ENCODE results near the gene MACROD2. TPM values are rescaled to one million over a fixed set of nuclear protein-coding genes. Genes with fewer than 3 reads are reported as not detected.

MACROD2 gene
- total RNA-seq, 4 donors from 2014 or later: 4.0 to 14.1 (median 10.4) TPM

GRCh38 chr20:14573676-14574075, 578.4 kb downstream of the MACROD2 start:
- Histone ChIP-seq H3K4me1 (peaks cover 0 to 7% (median 0%) of the 10 kb centered on the region in 4 donors), H3K4me3 (no peak overlapping the region), H3K27ac (no peak overlapping the region), H3K9me3 (no peaks in the 10 kb centered on the region), H3K27me3 (no peaks in the 10 kb centered on the region), H3K36me3 (no peaks in the 10 kb centered on the region)
- TF ChIP-seq CTCF (IDR thresholded peaks at IDR 0.05) (no peak), POLR2A (IDR thresholded peaks at IDR 0.05) (no peak), EP300 (IDR thresholded peaks at IDR 0.05) (no peak)
- WGBS, 2 donors: 84 to 91% methylated on average over 3 of the region's 3 CpGs
- DNase-seq (ENCODE audit: low spot score in 2 of 2): no peak

GRCh38 chr20:14576196-14576877, 581.0 kb downstream of the MACROD2 start:
- Histone ChIP-seq H3K4me1 (no peaks in the 10 kb centered on the region), H3K36me3 (no peaks in the 10 kb centered on the region), H3K9me3 (no peaks in the 10 kb centered on the region), H3K4me3 (no peak overlapping the region), H3K27me3 (no peaks in the 10 kb centered on the region), H3K27ac (no peak overlapping the region)
- 47 to 55% methylated on average over 3 of the region's 3 CpGs for WGBS, 2 donors
- DNase-seq (ENCODE audit: low spot score in 2 of 2): no peak
- no peak for TF ChIP-seq CTCF (IDR thresholded peaks at IDR 0.05)
- no peak for TF ChIP-seq POLR2A (IDR thresholded peaks at IDR 0.05)

- no peak overlapping the region for H3K27ac ChIP-seq
- no peaks in the 10 kb centered on the region for H3K4me1 ChIP-seq
- no peaks in the 10 kb centered on the region for H3K9me3 ChIP-seq
- no peaks in the 10 kb centered on the region for H3K36me3 ChIP-seq
- no peak for DNase-seq (ENCODE audit: low spot score in 2 of 2)
- 68 to 78% methylated on average over 4 of the region's 4 CpGs for WGBS, 2 donors
- TF ChIP-seq EP300 (IDR thresholded peaks at IDR 0.05) (no peak), CTCF (IDR thresholded peaks at IDR 0.05) (no peak), POLR2A (IDR thresholded peaks at IDR 0.05) (no peak)
- H3K4me3 ChIP-seq: no peak overlapping the region
- no peaks in the 10 kb centered on the region for H3K27me3 ChIP-seq
Observed at GRCh38 chr20:14580418-14581074, 585.2 kb downstream of the MACROD2 start.

- TF ChIP-seq POLR2A (IDR thresholded peaks at IDR 0.05): no peak
- no peak for TF ChIP-seq CTCF (IDR thresholded peaks at IDR 0.05)
- no peak for TF ChIP-seq EP300 (IDR thresholded peaks at IDR 0.05)
- Histone ChIP-seq H3K36me3 (no peaks in the 10 kb centered on the region), H3K4me1 (no peaks in the 10 kb centered on the region), H3K27me3 (no peaks in the 10 kb centered on the region), H3K4me3 (no peak overlapping the region), H3K27ac (no peak overlapping the region), H3K9me3 (no peaks in the 10 kb centered on the region)
- DNase-seq (ENCODE audit: low spot score in 2 of 2): no peak
- WGBS, 2 donors: 89 to 96% methylated on average over 3 of the region's 3 CpGs
Observed at GRCh38 chr20:14581731-14582130, 586.4 kb downstream of the MACROD2 start.

GRCh38 chr20:14582855-14583254, 587.5 kb downstream of the MACROD2 start:
- 67 to 85% methylated on average over 3 of the region's 3 CpGs for WGBS, 2 donors
- TF ChIP-seq EP300 (IDR thresholded peaks at IDR 0.05): no peak
- no peak for TF ChIP-seq POLR2A (IDR thresholded peaks at IDR 0.05)
- TF ChIP-seq CTCF (IDR thresholded peaks at IDR 0.05): no peak
- Histone ChIP-seq H3K4me1 (no peaks in the 10 kb centered on the region), H3K27ac (no peak overlapping the region), H3K9me3 (no peaks in the 10 kb centered on the region), H3K27me3 (no peaks in the 10 kb centered on the region), H3K36me3 (no peaks in the 10 kb centered on the region), H3K4me3 (no peak overlapping the region)
- no peak for DNase-seq (ENCODE audit: low spot score in 2 of 2)

Measured in tibial nerve (tissue), 4 donors.